OCI-M1 (cell line): ENCODE measurements around the gene RNASEH2B.

ENCODE experiments used
- DNase-seq: peaks from one replicate; lab custom pipeline; 2025; lab: John Stamatoyannopoulos, UW

Gene RNASEH2B

DNA sequence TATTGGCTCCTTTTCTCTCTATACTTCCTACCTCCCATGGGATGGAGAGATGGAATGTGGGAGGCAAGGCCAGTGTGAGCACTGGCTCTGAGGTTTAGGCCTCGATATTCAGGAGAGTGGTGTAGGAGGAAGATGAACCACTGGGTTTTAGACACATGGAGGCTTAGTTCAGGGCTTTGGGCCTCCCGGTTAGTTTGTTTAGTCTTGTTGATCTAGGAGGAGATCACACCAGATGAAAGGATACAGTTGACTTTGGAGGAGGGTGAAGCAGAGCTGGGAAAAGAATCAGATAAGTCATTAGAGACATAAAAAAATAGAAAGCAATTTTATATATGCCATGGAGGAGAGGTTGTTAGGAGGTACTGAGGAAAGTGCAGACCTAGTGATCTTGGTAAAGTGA, 30.9 kb downstream of the RNASEH2B start:
- DNase-seq, result no peak

DNA sequence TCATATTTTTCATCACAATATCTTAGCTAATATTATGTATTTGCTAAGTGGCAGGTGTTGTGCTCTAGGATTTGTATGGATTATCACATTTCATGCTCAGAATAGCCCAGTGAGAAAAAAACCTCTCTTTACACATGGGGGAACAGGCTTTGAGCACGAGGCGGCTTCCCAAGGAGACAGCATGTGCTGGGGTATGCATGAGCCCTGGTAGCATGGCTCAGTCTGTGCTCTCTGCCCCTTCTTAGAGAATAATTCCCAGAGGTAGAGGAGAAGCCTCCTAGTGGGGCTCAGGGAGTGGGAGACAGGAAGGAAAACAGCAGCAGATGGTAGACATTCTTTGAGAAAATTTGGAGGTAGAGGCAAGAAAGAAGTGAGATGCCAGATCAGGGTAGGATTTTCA, 31.6 kb downstream of the RNASEH2B start:
- no peak for DNase-seq

DNA sequence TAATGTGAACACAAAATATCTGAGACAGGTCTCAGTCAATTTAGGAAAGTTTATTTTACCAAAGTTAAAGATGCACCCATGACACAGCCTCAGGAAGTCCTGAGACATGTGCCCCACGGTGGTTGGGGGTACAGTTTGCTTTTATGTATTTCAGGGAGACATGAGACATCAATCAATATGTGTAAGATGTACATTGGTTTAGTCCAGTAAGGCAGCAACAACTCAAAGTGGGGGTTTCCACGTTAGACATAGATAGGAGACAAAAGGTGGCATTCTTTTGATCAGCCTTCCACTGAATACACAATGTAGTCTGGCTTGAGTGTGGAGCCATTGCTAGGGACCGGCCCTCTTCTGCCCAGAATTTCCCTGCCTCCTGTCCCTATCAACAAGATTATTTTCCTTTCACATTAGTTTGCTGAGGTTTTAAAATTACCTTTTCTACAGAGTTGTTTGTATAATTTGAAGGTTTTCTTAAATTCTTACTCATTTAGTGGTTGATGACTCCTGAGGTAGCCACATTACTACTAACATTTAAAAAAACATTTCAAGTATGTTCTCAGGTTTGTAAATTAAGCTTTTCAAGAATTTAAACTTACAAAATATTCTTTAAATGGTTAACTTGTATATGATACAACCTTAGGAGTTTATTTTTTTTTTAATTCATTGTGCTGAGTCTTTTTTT, 33.2 kb downstream of the RNASEH2B start:
- DNase-seq, result no peak

DNA sequence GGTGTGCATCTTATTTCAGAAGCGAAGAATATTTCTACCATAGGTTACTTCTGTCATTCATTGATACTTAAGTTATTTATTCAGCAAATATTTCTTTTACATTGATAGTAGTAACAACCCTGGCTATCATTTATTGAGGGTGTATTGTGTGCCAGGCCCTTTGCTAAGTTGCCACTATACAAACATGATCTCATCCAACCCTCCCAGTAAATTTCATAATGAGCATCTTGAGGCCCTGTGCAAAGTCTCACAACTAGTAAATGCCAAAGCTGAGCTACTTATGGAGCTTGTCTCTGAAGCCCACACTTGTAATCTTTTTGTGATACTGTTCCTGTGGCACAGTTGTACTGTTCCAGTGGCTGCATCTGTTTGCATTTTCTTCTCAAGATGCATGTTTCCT, 36.1 kb downstream of the RNASEH2B start:
- no peak for DNase-seq

DNA sequence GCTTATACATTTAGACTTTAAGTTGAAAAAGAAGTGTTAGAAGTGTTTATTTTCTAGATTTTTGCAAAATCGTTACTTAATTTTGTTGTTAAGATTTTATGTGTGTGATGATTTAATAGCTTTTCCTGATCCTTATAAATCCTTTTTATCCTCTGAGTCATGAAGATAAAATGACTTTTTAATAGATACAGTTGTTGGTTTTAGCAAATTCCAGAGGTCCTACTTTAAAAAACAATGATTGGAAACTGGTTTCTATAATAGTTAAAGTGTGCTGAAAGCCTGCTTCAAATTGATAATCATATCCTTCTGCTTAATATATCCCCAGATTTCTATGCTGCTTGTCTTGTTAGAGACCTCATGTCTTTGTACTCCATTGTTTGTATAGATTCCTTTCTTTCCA, 39.0 kb downstream of the RNASEH2B start:
- DNase-seq, result no peak

DNA sequence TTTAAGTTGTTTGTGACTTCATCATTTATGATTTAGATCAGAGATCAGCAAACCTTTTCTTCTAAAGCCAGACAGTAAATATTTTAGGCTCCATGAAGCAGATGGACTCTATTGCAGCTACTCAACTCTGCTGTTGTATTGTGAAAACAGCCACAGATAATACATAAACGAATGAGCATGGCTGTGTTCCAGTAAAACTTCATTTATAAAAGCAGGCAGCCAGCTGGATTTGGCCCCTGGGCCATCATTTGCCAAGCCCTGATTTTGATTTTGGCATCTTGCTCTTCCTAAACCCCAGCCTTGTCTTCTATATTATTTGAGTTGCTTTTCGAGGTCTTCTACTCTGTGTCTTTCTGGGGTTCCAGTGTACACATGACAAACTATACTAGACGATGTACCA, 41.3 kb downstream of the RNASEH2B start:
- no peak for DNase-seq

DNA sequence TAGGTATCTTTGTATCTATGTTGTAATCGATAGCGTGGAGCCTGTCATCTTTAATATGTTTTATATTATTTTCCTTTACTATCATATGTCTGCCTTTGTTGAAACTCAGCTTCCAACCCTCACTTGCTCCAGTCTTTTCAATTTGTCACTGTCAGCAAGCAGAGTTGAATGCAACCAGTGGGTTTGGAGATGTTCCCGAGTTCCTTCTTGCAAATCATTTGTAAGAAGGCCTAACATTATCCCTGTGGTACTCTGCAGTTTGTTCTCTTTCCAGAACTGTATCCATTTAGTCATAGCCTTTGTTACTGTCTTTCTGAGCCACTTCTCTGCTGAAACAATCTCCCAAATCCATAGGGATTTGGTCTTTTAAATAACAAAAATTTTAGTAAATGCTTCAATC, 41.8 kb downstream of the RNASEH2B start:
- DNase-seq, result no peak

DNA sequence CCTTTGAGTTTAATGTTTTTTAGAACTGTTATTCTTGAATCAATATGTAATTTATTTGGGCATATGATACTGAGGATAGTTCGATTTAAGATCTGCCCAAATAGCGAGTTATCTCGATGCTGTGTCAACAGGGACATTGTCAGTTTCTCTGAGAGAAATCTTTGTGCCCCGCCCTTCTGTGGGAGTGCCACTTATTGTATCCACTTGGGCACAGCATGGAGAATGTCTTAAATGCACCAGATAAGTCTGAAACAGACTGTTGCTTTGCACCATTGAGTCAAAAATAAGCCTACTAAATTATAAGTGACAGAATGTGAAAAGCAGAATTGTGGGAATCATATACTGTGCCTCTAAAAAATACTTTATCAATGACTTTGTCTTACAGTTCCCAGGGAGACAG, 45.6 kb downstream of the RNASEH2B start:
- DNase-seq, result no peak

DNA sequence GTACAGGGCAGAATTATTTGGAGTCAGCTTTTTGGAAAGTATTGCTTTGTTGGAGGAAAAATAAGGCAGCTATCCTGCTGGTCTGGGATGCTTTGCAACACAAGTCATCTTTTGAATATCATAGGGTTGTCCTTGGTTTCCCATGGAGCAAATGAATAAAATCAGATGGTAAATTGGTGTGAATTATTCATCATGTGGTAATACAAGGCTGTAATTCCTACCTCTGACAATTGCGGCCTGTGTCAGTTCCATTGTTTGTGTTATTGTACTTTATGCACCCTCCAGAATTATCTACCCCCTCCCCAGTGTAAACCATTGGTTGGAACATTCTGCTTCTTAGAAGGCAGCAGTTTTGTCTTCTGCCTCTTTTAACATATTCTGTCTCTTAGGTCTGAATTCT, 46.2 kb downstream of the RNASEH2B start:
- no peak for DNase-seq

DNA sequence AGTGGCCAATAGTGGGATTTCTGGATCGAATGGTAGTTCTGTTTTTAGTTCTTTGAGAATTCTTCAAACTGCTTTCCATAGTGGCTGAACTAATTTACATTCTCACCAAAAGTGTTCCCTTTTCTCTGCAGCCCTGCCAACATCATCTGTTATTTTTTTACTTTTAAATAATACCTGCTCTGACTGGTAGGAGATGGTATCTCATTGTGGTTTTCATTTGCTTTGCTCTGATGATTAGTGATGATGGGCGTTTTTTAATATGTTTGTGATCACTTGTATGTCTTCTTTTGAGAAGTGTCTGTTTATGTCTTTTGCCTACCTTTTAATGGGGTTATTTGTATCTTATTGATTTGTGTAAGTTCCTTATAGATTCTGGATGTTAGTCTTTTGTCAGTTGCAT, 48.0 kb downstream of the RNASEH2B start:
- DNase-seq, result no peak

DNA sequence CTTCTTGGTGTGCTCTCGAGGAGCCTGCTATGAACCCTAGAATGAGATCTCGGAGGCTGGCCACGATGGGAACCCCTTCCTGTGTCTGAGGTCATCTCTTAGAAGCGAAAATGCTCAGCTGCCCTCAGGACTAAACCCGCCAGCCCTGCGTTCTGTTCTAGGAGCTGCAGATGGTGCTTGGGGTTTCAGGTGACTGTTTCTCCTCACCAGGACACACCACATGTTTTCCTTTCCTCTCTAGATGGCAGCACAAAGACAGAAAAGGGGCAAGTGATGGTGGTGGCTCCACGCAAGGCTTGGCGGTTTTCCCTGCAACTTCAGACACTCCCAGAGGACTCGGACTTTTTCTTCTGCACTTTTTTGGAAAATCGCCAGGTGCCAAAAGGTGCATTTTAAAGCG, 60.1 kb downstream of the RNASEH2B start:
- DNase-seq, result no peak

DNA sequence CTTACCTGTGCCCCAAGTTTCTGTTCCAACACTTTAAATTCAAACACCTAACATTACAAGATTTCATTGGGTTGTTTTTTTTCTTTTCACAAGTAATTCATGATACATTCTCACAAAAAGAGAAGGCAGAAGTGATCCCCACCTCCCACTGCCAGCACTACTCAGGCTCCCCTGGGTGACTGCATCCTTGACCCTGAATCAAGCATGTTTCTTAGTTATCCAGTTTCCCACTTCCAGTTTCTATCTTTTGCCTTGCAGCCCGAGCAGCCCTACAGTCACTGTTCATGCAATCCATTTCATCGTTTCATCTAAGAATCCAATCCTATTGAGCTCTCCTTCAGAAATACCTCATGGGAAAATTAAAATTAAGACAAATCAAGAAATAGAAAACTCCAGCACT, 61.4 kb downstream of the RNASEH2B start:
- no peak for DNase-seq

DNA sequence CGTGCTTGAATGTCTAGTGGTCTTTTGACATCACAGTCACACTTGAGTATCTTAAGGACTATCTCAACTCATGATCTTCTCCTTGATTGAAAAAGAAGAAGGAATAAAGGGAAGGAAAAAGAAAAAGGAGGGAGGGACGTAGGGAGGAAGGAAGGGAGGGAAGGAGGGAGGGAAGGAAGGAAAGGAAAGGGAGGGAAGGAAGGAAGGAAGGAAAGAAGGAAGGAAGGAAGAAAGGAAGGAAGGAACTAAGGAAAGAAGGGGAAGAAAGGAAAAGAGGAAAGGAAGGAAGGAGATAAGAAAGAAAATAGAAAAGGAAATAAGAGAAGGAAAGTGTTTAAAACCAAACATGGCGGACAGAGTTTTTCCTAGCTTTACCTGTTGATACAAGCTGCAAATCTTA, 64.7 kb downstream of the RNASEH2B start:
- DNase-seq, result no peak

DNA sequence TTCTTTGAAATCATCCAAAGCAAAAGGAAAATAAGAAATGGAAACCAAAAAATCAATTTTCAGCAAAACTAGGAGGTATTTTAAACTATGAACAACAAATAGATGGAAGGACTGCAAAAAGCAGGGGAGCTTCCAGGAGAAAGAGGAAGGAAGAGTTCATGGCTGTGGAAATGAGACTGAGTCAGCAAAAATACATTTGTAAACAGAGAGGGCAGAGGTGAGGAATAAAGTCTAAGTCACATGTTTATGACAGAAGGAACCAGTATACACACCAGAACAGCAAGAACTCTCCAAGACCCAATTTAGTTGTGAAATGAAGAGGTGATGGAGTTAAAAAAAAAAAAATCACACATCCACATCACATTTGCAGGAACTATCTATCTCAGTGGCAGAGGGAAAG, 69.6 kb downstream of the RNASEH2B start:
- DNase-seq, result peak; percentile 51

DNA sequence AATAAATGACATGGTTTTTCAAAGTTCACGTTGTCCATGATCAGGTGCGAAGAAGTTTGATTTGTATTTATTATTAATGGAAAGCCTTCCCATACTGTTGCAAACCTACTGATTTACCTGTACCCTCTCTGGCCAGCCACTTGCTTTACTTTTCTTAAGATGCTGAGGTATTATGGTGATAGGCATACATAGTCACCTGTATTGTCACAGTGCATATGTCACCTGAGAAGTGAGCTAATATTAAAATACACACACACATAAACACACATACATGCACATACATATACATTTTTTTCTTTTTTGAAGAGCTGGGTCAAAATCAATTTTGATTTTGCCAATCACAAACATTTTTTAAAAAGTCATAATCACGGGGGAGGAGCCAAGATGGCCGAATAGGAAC, 72.1 kb downstream of the RNASEH2B start:
- no peak for DNase-seq

DNA sequence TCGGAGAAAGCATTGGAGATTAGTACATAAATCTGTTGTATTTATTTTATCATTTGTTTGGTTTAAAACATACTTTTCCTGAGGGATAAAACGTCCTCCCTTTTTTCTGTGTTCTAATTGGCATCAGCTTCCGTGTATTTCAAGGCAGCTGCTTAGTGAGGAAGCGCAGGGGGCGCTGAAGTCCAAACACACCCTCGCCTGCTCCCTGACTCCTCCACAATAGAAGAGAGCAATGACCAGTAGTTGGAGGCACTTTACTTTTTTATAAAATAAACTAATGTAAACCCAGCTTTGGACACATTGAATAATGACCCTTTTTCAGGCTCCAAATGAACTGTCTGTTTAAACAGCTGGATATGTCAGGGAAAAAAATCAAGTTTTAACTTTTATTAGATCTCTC, 79.9 kb downstream of the RNASEH2B start:
- peak; percentile 76 for DNase-seq

DNA sequence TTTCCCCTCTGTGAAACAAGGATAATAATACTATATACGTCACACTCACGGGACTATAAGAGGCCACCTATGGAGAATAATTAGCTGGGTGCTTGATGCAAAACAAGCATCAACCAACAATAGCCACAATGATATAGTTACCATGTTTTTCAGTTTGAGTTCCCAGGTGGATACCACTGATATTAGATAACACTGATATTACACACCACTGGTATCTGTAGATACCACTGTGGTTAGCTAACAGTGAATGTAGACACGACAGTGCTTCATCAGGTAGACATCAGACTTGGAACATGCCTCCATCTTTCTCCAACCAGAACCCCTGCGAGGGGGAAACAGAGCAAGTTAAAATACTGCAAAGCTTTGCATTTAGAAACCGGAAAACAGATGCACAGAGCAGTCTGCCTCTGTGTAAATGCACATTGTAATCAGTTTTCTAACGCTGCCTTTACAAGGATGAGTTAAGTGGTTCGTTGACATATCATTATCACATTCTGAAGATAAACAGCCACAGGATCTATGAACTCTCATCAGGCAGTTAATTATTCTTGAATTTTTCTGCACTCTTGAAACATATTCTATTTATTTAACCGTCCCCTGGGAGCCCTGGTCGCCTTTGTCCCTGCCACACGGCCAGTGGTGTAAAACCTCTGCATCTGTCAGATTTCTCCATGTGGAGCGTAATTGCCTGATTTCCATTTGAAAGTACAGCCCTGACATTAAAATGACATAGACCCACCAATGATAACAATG, 80.7 kb downstream of the RNASEH2B start:
- DNase-seq, result peak; percentile 44

DNA sequence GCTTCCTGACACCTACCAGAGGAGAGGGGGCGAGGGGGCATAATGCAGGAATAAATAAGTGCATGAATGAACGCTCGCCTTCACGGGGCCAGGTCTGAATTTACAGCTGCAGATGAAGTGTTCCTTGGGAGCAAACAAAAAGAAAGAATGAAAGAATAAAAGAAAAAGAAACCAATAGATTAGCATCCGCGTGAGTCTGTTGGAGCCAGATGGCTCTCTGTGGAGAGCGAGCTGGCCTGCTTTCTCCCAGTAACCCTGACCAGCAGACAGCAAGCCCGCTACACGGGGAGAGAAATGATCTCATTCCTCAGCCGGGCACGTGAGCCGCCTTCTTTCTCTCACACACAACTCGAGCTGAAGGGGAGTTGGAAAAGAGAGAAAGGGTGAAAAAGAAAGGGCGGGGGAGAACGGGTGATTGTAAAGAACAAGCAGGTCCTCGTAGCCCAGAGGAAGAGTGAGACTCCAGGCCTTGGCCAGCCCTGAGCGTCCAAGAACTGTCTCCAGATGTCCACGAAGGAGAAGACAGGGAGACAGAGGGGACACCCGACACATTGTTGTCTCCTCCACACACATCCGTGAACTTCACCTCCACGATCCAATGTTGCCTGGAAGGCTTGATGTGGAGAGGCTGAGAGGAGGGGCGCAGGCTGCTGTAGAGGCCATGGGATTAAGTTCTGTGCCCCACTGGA, 81.4 kb downstream of the RNASEH2B start:
- no peak for DNase-seq

DNA sequence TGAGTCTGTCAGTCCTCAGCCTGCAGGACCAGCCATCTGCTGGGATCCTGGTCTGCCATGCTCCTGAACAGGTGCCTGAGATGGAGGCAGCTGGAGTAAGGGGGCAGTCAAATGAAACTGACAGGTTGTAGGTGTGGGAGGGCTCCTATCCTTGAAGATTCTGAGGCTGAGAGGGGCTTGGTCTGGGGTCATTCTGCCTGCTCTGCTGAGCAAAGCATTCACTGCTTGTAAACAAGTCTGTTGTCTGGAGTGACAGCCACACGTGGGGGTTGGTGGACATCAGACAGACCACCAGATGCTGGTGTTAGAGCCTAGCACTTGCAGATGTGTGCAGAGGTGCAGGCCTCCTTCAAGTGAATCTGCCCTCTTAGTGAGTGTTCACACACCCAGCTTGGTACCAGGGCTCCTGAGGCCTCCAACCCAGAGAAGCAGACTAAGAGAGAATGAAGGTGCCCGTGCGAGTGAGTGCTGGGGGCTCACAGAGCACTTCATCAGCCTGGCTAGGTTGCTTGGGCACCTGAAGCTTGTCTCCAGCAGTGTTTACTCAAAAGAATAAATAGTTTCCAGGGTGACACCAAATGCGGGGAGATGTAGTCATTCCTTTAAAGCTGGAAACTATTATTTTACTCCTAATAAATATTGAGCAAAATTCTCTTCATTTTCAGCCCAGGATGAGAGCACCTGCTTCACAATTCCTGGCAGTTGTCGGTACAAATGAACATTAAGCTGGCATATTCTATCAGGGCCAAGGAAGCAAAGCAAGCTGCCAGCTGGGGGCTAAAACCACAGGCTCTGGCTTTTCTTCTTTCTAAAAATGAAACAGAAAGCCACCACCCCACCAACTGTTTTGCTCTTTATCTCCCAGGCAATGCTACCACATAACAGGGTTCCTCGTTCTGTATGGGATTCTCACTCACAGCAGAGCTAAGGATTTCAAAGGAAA, 82.3 kb downstream of the RNASEH2B start:
- peak; percentile 90 for DNase-seq

DNA sequence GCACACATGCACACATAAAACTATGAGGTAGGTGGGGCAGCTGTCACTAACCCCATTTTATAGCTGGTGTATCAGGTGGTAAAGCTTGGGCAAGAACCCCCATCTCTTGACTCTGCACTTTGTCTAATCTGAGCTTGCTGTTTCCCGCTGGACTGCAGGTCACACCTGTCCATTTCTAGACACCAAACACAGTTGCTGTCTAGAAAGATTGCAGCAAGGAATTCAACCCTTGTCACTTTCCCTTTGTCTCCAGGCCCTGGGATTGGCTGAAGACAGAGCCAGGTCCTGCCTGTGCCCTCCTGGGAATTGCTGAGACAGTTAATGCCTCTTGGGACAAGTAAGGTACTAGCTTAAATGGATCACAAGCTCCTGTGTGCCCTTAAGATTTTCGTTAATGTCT, 83.8 kb downstream of the RNASEH2B start:
- no peak for DNase-seq

DNA sequence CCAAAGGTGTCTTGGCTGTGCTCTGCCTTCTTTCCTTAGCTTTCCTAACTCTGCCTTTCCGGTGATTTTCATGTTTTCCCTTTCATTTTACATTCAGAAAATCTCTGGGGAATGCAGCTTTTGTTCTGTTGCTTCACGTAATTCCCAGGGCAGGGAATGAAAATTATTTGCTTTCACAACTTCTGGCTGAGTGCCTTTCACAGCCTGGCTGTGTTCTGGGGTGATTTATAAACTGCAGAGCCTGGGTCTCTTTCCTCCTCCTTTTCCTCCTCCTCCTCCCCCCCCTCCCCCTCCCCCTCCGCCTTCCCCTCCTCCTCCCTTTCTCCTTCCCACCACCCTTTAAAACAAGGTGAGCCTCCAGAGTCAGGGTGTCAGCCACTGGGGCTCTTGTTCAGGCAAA, 84.3 kb downstream of the RNASEH2B start:
- no peak for DNase-seq

DNA sequence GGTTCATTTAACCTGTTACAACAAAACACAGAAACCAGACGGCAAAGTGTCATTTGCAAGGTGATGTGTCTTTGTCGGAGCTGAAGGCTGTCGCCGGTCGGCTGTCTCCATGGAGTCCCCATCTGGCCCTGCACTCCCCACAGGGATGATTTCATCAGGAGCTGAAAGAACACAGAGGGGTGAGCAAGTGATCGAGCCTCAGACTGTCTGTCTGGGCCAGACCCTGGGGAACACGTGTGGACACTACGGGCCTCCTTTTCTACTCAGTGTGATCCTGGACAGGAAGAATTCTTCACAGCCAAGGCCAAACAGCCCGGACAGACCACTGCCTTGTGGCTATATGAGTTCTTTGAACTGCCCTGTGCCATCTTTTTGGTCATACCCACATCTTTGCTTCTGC, 85.1 kb downstream of the RNASEH2B start:
- no peak for DNase-seq
